Epithelial cell of esophagus (primary cell): ENCODE data around the gene ST6GALNAC2.

ENCODE experiments used
- DNase-seq: peaks from one replicate; pipeline ENCODE4 v3.0.0; 2010; ENCODE audit warnings: low read depth
- H3K4me3 ChIP-seq: 2 replicates; pipeline ENCODE4 v1.5.1; 2011; ENCODE audit warnings: mild to moderate bottlenecking, low read length, control low read depth
- TF ChIP-seq, protein P1 (sequence below): IDR thresholded peaks from 2 replicates; pipeline ENCODE4 v1.5.1; 2011; ENCODE audit warnings: low read depth, mild to moderate bottlenecking, low read length, control low read depth, inconsistent platforms; ENCODE audit not compliant: insufficient read depth; ENCODE audit errors: missing control alignments

Gene ST6GALNAC2

DNA sequence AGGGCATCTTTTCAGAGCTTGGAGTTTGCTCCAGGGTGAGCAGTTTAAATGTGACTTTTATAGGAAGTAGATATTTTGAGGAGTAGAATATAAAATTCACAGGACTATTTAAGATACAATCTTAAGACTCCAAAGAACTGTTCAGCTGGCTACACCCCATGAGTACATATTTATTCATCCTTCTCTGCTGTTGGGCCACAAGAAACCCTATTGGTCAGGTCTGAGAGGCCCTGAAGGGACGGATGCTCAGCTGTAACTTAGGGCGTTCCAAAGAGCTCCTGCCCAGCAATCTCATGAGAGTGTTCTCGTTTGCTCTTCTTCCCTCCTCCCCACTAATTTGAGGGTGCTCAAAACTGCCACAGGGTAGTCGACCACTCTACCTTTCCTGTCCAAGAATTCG, 7.3 kb downstream of the ST6GALNAC2 start:
- H3K4me3 ChIP-seq, result no peak overlapping the region
- TF ChIP-seq, protein P1, sequence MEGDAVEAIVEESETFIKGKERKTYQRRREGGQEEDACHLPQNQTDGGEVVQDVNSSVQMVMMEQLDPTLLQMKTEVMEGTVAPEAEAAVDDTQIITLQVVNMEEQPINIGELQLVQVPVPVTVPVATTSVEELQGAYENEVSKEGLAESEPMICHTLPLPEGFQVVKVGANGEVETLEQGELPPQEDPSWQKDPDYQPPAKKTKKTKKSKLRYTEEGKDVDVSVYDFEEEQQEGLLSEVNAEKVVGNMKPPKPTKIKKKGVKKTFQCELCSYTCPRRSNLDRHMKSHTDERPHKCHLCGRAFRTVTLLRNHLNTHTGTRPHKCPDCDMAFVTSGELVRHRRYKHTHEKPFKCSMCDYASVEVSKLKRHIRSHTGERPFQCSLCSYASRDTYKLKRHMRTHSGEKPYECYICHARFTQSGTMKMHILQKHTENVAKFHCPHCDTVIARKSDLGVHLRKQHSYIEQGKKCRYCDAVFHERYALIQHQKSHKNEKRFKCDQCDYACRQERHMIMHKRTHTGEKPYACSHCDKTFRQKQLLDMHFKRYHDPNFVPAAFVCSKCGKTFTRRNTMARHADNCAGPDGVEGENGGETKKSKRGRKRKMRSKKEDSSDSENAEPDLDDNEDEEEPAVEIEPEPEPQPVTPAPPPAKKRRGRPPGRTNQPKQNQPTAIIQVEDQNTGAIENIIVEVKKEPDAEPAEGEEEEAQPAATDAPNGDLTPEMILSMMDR, result no peak
- DNase-seq, result peak; percentile 91

DNA sequence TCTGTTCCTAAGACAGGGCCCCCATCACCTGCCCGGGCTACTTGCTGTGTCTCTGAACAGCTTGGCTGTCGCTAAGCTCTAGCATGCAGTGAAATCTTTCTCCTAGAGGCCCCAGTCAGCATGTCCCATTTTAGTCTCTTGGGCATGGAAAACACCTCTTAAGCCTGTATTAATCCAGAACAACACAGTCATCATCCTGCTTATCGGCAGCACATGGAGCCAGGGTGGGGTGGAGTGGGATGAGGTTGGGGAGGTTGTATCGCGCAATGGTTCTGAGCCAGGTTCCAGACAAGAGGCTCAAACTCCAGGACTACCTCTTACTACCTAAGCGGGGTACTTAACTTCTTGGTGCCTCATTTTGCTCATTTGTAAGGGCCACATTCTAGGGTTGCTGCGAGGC, 7.8 kb downstream of the ST6GALNAC2 start:
- DNase-seq, result no peak
- no peak overlapping the region for H3K4me3 ChIP-seq
- TF ChIP-seq, protein P1, result no peak

DNA sequence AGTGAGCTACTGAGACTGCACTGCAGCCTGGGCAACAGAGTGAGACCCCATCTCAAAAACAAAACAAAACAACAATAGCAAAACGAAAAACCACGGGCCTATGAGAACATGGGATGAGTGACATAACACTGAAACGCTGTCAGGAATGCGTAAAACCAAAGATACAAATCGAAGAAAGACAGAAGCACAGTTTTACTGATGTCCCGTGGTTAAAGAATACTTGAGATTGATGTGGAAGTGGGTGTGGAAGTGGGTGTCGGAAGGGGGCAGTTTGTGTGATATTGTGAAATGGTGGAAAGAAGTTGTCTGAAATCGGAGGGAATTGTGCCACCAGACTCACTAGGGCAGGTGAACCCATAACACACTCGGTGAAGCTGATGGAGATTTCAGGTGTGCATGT, 9.5 kb downstream of the ST6GALNAC2 start:
- DNase-seq, result no peak
- TF ChIP-seq, protein P1, result no peak
- no peak overlapping the region for H3K4me3 ChIP-seq

DNA sequence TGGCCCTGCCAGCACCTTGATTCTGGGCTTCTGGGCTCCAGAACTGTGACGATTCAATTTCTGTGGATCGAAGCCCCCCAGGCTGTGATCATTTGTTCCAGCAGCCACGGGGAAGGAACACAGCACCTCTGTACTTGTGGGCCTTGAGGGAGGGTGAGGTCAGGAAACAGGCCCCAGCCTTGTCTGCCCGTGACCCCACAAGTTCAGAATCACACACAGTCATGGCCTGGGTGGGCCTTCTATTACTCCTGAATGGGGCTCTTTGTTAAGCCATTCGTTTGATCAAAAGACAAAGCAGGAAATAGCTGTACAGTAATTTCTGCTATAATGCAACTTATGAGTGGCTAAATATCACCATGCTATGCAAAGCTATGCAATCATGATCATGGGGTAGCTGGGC, 10.1 kb downstream of the ST6GALNAC2 start:
- TF ChIP-seq, protein P1, result no peak
- no peak for DNase-seq
- no peak overlapping the region for H3K4me3 ChIP-seq

DNA sequence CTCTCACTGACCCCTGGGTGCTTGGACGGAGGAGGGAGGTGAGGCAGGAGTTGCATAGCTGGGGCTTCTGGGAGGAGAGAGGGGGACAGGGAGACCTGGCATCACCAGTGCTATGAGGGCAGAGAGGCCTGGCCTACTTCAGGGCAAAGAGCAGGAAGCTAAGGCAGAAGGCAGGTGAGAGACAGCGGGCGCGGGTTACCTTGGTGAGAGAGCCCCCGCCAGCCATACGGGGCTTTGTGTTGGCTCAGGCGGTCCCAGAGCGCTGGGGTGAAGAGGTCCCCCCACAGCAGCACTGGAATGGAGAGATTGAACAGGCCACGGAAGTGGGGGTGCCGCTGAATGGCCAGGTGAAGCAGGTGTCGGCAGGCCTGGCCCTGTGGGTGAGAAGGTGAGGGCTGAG, 11.5 kb downstream of the ST6GALNAC2 start:
- DNase-seq, result no peak
- no peak overlapping the region for H3K4me3 ChIP-seq
- TF ChIP-seq, protein P1, result no peak

DNA sequence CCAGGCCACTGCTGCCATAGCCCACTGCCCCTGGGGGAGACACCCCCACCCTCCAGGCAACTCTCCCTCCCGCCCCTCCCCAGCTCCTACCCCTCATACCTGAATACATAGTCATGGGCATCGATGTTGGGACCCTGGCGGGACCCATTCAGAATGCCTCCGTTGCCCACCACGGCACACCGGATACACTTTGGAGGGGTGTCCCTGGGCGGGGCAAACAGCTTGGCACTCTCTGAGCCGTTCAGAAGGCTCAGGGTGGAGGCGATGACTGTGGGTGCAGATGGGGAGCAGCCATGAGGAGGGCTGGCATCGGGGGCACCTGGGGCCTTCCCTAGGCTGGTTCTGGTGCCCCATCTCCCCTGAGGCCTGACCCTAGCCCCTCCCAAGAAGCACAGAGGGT, 12.6 kb downstream of the ST6GALNAC2 start:
- no peak overlapping the region for H3K4me3 ChIP-seq
- no peak for DNase-seq
- TF ChIP-seq, protein P1, result no peak

DNA sequence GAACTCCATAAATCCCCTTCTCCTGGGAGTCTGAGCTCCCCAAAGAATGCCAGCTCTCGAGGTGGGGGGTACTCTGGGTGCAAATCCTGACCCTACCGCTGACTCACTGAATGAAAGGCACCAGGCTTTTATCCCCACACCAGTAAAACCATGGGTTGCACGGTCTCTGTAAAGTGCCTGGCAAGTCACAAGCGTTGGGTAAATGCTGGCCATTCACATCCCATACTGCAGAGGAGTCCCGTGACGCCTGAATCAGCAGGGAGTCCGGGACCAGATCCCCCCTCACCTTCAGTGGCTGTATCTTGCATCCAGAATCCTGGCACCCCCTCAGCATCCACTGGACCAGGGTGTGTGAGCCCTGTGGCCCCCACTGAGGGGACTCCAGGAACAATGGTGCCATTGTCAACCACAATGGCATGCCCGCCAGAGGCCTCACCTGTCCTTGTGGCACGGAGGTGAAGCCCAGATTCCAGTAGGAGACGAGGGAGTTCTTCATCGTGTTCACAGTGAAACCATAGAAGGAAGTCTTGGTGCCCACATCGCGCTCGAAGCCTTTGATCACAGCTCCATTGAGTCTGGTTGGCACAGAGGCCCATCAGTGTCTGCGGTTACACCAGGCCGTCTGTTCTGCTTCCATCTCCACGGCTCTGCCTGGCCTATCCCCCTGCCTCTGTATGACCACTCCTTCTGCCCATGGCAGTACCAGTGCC, 13.3 kb downstream of the ST6GALNAC2 start:
- TF ChIP-seq, protein P1, result no peak
- no peak overlapping the region for H3K4me3 ChIP-seq
- DNase-seq, result no peak
